HL-60 (cell line): ENCODE results near the gene TSPAN18.

Experiments
- GABPA ChIP-seq: IDR thresholded peaks from 2 replicates; pipeline ENCODE4 v1.6.1; 2012; ENCODE audit warnings: low read depth
- POLR2AphosphoS5 ChIP-seq: IDR thresholded peaks from 2 replicates; pipeline ENCODE4 v1.6.1; 2012; ENCODE audit warnings: low read depth
- SPI1 ChIP-seq: IDR thresholded peaks from 2 replicates; pipeline ENCODE4 v1.6.1; 2012; ENCODE audit warnings: low read depth, mild to moderate bottlenecking, borderline replicate concordance
- TF ChIP-seq, protein P1 (sequence below): IDR thresholded peaks from one replicate; pipeline ENCODE4 v1.5.1; 2011; ENCODE audit warnings: low read length, control low read depth, inconsistent platforms; ENCODE audit not compliant: insufficient read depth
- TF ChIP-seq, protein P2 (sequence below): IDR thresholded peaks from 2 replicates; pipeline ENCODE4 v1.6.1; 2012; ENCODE audit warnings: low read depth; ENCODE audit not compliant: insufficient replicate concordance

- TF ChIP-seq, protein P1, sequence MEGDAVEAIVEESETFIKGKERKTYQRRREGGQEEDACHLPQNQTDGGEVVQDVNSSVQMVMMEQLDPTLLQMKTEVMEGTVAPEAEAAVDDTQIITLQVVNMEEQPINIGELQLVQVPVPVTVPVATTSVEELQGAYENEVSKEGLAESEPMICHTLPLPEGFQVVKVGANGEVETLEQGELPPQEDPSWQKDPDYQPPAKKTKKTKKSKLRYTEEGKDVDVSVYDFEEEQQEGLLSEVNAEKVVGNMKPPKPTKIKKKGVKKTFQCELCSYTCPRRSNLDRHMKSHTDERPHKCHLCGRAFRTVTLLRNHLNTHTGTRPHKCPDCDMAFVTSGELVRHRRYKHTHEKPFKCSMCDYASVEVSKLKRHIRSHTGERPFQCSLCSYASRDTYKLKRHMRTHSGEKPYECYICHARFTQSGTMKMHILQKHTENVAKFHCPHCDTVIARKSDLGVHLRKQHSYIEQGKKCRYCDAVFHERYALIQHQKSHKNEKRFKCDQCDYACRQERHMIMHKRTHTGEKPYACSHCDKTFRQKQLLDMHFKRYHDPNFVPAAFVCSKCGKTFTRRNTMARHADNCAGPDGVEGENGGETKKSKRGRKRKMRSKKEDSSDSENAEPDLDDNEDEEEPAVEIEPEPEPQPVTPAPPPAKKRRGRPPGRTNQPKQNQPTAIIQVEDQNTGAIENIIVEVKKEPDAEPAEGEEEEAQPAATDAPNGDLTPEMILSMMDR = no peak
- TF ChIP-seq, protein P2, sequence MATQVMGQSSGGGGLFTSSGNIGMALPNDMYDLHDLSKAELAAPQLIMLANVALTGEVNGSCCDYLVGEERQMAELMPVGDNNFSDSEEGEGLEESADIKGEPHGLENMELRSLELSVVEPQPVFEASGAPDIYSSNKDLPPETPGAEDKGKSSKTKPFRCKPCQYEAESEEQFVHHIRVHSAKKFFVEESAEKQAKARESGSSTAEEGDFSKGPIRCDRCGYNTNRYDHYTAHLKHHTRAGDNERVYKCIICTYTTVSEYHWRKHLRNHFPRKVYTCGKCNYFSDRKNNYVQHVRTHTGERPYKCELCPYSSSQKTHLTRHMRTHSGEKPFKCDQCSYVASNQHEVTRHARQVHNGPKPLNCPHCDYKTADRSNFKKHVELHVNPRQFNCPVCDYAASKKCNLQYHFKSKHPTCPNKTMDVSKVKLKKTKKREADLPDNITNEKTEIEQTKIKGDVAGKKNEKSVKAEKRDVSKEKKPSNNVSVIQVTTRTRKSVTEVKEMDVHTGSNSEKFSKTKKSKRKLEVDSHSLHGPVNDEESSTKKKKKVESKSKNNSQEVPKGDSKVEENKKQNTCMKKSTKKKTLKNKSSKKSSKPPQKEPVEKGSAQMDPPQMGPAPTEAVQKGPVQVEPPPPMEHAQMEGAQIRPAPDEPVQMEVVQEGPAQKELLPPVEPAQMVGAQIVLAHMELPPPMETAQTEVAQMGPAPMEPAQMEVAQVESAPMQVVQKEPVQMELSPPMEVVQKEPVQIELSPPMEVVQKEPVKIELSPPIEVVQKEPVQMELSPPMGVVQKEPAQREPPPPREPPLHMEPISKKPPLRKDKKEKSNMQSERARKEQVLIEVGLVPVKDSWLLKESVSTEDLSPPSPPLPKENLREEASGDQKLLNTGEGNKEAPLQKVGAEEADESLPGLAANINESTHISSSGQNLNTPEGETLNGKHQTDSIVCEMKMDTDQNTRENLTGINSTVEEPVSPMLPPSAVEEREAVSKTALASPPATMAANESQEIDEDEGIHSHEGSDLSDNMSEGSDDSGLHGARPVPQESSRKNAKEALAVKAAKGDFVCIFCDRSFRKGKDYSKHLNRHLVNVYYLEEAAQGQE = no peak
- TF ChIP-seq POLR2AphosphoS5 (no peak), GABPA (no peak), SPI1 (no peak)
Observed at GRCh38 chr11:44734843-44735381, 8.2 kb downstream of the TSPAN18 start.
